SK-N-SH (cell line): Measurements from ENCODE around the gene UBALD1. TPM values are rescaled to one million over a fixed set of nuclear protein-coding genes. Genes with fewer than 3 reads are reported as not detected.

Experiments used
- CTCF ChIA-PET: fragments of 300-600, 350-600 bp; formaldehyde crosslinking; extraction: SDS; loops from one replicate; lab custom pipeline; 2021; lab: Yijun Ruan, JAX
- POLR2A ChIA-PET: fragments of 350-600 bp; sonication (Branson Sonifier 250); formaldehyde crosslinking; extraction: SDS; loops from one replicate; lab custom pipeline; 2020; ENCODE audit warnings: antibody characterized with exemption, inconsistent platforms; lab: Yijun Ruan, JAX
- DNase-seq: peaks from one replicate; pipeline ENCODE4 v3.0.0; 2012
- H2AFZ ChIP-seq: fragments of 200-600 bp; sonication (generic); 2 replicates; pipeline ENCODE4 v1.8.1; 2016; ENCODE audit warnings: antibody characterized with exemption, mild to moderate bottlenecking, low read depth
- H3F3A ChIP-seq: fragments of 200-600 bp; sonication (generic); replicated peaks from 2 replicates; pipeline ENCODE3; 2016; ENCODE audit warnings: antibody characterized with exemption, mild to moderate bottlenecking; ENCODE audit not compliant: insufficient read depth
- H3K27ac ChIP-seq, 2 experiments: fragments of 200-500 bp in 1 of 2; fragments of 200-600 bp in 1 of 2; sonication (Bioruptor generic) in 1 of 2; sonication (generic), shearing (Covaris generic) in 1 of 2; 2 replicates each; pipeline versions ENCODE4 v1.5.1 to v1.6.1; 2014 to 2016; ENCODE audit warnings: low read depth in 2 of 2, inconsistent platforms in 1 of 2, low read length in 1 of 2, mild to moderate bottlenecking in 1 of 2, mixed read lengths in 1 of 2
- H3K27me3 ChIP-seq: fragments of 200-600 bp; sonication (generic), shearing (Covaris generic); 2 replicates; pipeline ENCODE4 v1.6.1; 2016; ENCODE audit warnings: mixed run types; ENCODE audit not compliant: insufficient read depth
- H3K36me3 ChIP-seq, 2 experiments: fragments of 200-500 bp in 1 of 2; fragments of 200-600 bp in 1 of 2; sonication (Bioruptor generic) in 1 of 2; sonication (generic) in 1 of 2; replicated peaks in 1 of 2; 2 replicates each; pipeline versions ENCODE3 to v1.5.1; 2014 to 2016; ENCODE audit warnings: low read length in 1 of 2, mild to moderate bottlenecking in 1 of 2; ENCODE audit not compliant: insufficient read depth in 2 of 2, control insufficient read depth in 1 of 2
- H3K4me1 ChIP-seq, 2 experiments: fragments of 200-500 bp in 1 of 2; fragments of 200-600 bp in 1 of 2; sonication (Bioruptor generic) in 1 of 2; sonication (generic), shearing (Covaris generic) in 1 of 2; 2 replicates each; pipeline versions ENCODE4 v1.5.1 to v1.6.1; 2014 to 2016; ENCODE audit warnings: low read depth in 1 of 2, low read length in 1 of 2, mixed run types in 1 of 2; ENCODE audit not compliant: insufficient read depth in 2 of 2, control insufficient read depth in 1 of 2
- H3K4me2 ChIP-seq: fragments of 200-600 bp; sonication (generic), shearing (Covaris generic); 2 replicates; pipeline ENCODE4 v1.6.1; 2017; ENCODE audit warnings: mixed run types
- H3K4me3 ChIP-seq, 2 experiments: fragments of 200-500 bp in 1 of 2; fragments of 200-600 bp in 1 of 2; sonication (Bioruptor generic) in 1 of 2; sonication (generic), shearing (Covaris generic) in 1 of 2; 2 replicates each; pipeline versions ENCODE4 v1.5.1 to v1.8.1; 2014 to 2016; ENCODE audit warnings: low read depth in 2 of 2, inconsistent platforms in 1 of 2, low read length in 1 of 2, mild to moderate bottlenecking in 1 of 2, mixed read lengths in 1 of 2, moderate library complexity in 1 of 2
- H3K79me2 ChIP-seq: fragments of 200-600 bp; sonication (generic); 2 replicates; pipeline ENCODE4 v1.8.1; 2017; ENCODE audit warnings: mild to moderate bottlenecking; ENCODE audit not compliant: insufficient read depth
- H3K9ac ChIP-seq: fragments of 200-600 bp; sonication (generic); 2 replicates; pipeline ENCODE4 v1.6.1; 2017; ENCODE audit warnings: mixed run types
- H3K9me2 ChIP-seq: fragments of 200-600 bp; sonication (generic); 2 replicates; pipeline ENCODE4 v1.6.1; 2017; ENCODE audit warnings: mixed run types
- H3K9me3 ChIP-seq: fragments of 200-600 bp; sonication (generic); 2 replicates; pipeline ENCODE4 v1.6.1; 2017; ENCODE audit warnings: mixed run types, mild to moderate bottlenecking, moderate library complexity
- H4K20me1 ChIP-seq: fragments of 200-600 bp; sonication (generic); 2 replicates; pipeline ENCODE4 v1.6.1; 2017; ENCODE audit warnings: mild to moderate bottlenecking, mixed run types; ENCODE audit not compliant: insufficient read depth
- CHD2 ChIP-seq: fragments of 150-350 bp; IDR thresholded peaks from 2 replicates; pipeline ENCODE4 v1.6.1; 2018; ENCODE audit warnings: low read length; ENCODE audit not compliant: partially characterized antibody
- CTCF ChIP-seq: fragments of 200-600 bp; sonication (generic); IDR thresholded peaks from 2 replicates; pipeline ENCODE4 v1.6.1; 2017; ENCODE audit warnings: antibody characterized with exemption, mild to moderate bottlenecking, moderate library complexity
- ELF1 ChIP-seq: IDR thresholded peaks from 2 replicates; pipeline ENCODE4 v1.4.0; 2012
- EZH2phosphoT487 ChIP-seq: fragments of 200-600 bp; sonication (generic); IDR thresholded peaks from 2 replicates; pipeline ENCODE4 v1.6.1; 2017; ENCODE audit warnings: low read depth, mixed run types, mild to moderate bottlenecking, antibody characterized with exemption, moderate library complexity, borderline replicate concordance
- FOSL2 ChIP-seq: IDR thresholded peaks from 2 replicates; pipeline ENCODE4 v1.4.0; 2012; ENCODE audit warnings: low read depth, mild to moderate bottlenecking, moderate library complexity, borderline replicate concordance
- GATA2 ChIP-seq: sonication (generic); formaldehyde crosslinking; IDR thresholded peaks from 2 replicates; pipeline ENCODE4 v1.5.0; 2020; ENCODE audit warnings: mild to moderate bottlenecking, missing genetic modification reagents
- JUND ChIP-seq: IDR thresholded peaks from 2 replicates; pipeline ENCODE4 v1.4.0; 2012
- MEF2A ChIP-seq: IDR thresholded peaks from 2 replicates; pipeline ENCODE4 v1.4.0; 2012; ENCODE audit warnings: low read depth, borderline replicate concordance
- NFIC ChIP-seq: IDR thresholded peaks from 2 replicates; pipeline ENCODE4 v1.4.0; 2012; ENCODE audit warnings: borderline replicate concordance
- NRF1 ChIP-seq: IDR thresholded peaks from 2 replicates; pipeline ENCODE4 v1.6.1; 2012; ENCODE audit warnings: low read depth, mild to moderate bottlenecking, low read length
- POLR2AphosphoS5 ChIP-seq: IDR thresholded peaks from 2 replicates; pipeline ENCODE4 v1.6.1; 2012; ENCODE audit warnings: low read depth, low read length
- RAD21 ChIP-seq: IDR thresholded peaks from 2 replicates; pipeline ENCODE4 v1.6.1; 2012; ENCODE audit warnings: mild to moderate bottlenecking, low read length
- RXRA ChIP-seq: IDR thresholded peaks from 2 replicates; pipeline ENCODE4 v1.4.0; 2012; ENCODE audit warnings: low read depth, mild to moderate bottlenecking, borderline replicate concordance
- TAF1 ChIP-seq: IDR thresholded peaks from 2 replicates; pipeline ENCODE4 v1.6.1; 2012; ENCODE audit warnings: low read depth, mild to moderate bottlenecking, low read length, moderate library complexity, borderline replicate concordance
- TCF12 ChIP-seq: IDR thresholded peaks from 2 replicates; pipeline ENCODE4 v1.4.0; 2012
- USF1 ChIP-seq: IDR thresholded peaks from 2 replicates; pipeline ENCODE4 v1.4.0; 2012; ENCODE audit warnings: low read depth, borderline replicate concordance
- USF2 ChIP-seq: fragments of 150-350 bp; IDR thresholded peaks from 2 replicates; pipeline ENCODE4 v1.6.1; 2017; ENCODE audit warnings: antibody characterized with exemption, low read length, low read depth, borderline replicate concordance
- WGBS: methylation state at CpG from one replicate; pipeline ENCODE4 v1.1.6; 2017; ENCODE audit warnings: low lambda C conversion rate; 5-methylcytosine and 5-hydroxymethylcytosine counted together
- polyA plus RNA-seq, 3 experiments: library from polyadenylated mRNA; depleted of rRNA; stranded (reverse); fragments of >200 nt; gene quantifications; 2 replicates each; pipeline ENCODE4 v1.2.3, GENCODE V29; 2012
- TF ChIP-seq, protein P1 (sequence below): IDR thresholded peaks from 2 replicates; pipeline ENCODE4; 2012
- TF ChIP-seq, protein P2 (sequence below): IDR thresholded peaks from 2 replicates; pipeline ENCODE4 v1.4.0; 2012; ENCODE audit warnings: low read depth
- TF ChIP-seq, protein P3 (sequence below): IDR thresholded peaks from 2 replicates; pipeline ENCODE4 v1.6.1; 2012; ENCODE audit warnings: mild to moderate bottlenecking, low read depth, low read length, moderate library complexity

Gene UBALD1
- polyA plus RNA-seq, 1 of the 3 experiments (the other 2 are of a cell fraction), result 16.7 TPM

- TF ChIP-seq TAF1 (no peak), JUND (no peak), CTCF (no peak), GATA2 (no peak), CHD2 (no peak), POLR2AphosphoS5 (no peak), EZH2phosphoT487 (no peak), TCF12 (no peak), RXRA (no peak), MEF2A (no peak), FOSL2 (no peak)
- TF ChIP-seq, protein P1, sequence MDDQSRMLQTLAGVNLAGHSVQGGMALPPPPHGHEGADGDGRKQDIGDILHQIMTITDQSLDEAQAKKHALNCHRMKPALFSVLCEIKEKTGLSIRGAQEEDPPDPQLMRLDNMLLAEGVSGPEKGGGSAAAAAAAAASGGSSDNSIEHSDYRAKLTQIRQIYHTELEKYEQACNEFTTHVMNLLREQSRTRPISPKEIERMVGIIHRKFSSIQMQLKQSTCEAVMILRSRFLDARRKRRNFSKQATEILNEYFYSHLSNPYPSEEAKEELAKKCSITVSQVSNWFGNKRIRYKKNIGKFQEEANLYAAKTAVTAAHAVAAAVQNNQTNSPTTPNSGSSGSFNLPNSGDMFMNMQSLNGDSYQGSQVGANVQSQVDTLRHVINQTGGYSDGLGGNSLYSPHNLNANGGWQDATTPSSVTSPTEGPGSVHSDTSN, result no peak
- TF ChIP-seq, protein P2, sequence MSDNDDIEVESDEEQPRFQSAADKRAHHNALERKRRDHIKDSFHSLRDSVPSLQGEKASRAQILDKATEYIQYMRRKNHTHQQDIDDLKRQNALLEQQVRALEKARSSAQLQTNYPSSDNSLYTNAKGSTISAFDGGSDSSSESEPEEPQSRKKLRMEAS, result no peak
- TF ChIP-seq, all 33 proteins: peak for 0
- WGBS, result 89% methylated on average over 4 of the region's 13 CpGs
- Histone ChIP-seq H3K4me2 (no peak overlapping the region), H3K4me1 (no peaks in the 10 kb centered on the region), H3K79me2 (peaks cover 98% of the 10 kb centered on the region), H3K9me3 (0 out of 2 replicates have a peak, but pooled peaks cover 5% of the 10 kb centered on the region), H3K9me2 (no peaks in the 10 kb centered on the region), H3K36me3 (peaks cover 0 to 4% of the 10 kb centered on the region in 2 experiments), H2AFZ (no peak overlapping the region), H3K9ac (no peak overlapping the region), H4K20me1 (peaks cover 92% of the 10 kb centered on the region), H3F3A (no peaks in the 10 kb centered on the region), H3K4me3 (no peak overlapping the region), H3K27ac (no peak overlapping the region), H3K27me3 (no peaks in the 10 kb centered on the region)
- no peak for DNase-seq
- CTCF ChIA-PET, result interaction anchor here (1.0 to 1.4 kb wide), 2 partner anchors 12 to 14 kb away, joined by 4 to 5 read pairs; partner anchors contain the start of gene MGRN1
- POLR2A ChIA-PET, result no interaction called here
These were observed 21.5 kb upstream of the UBALD1 start for GRCh38 chr16:4636196-4636595.

- no peaks in the 10 kb centered on the region for H3K9me2 ChIP-seq
- no peak overlapping the region for H3K27ac ChIP-seq
- no peak for DNase-seq
- peaks cover 0 to 4% of the 10 kb centered on the region in 2 experiments for H3K36me3 ChIP-seq
- H3K4me3 ChIP-seq, result no peak overlapping the region
- ChIA-PET CTCF (interaction anchor here (1.8 to 2.6 kb wide), 2 partner anchors 11 to 17 kb away, joined by 7 to 16 read pairs; partner anchors contain the start of gene MGRN1), POLR2A (no interaction called here)
- H3F3A ChIP-seq, result no peaks in the 10 kb centered on the region
- H3K4me2 ChIP-seq, result no peak overlapping the region
- H2AFZ ChIP-seq, result no peak overlapping the region
- no peaks in the 10 kb centered on the region for H3K4me1 ChIP-seq
- H3K9me3 ChIP-seq, result 0 out of 2 replicates have a peak, but pooled peaks cover 7% of the 10 kb centered on the region
- WGBS, result 93% methylated on average over 12 of the region's 12 CpGs
- no peak overlapping the region for H3K9ac ChIP-seq
- H3K27me3 ChIP-seq, result no peaks in the 10 kb centered on the region
- H4K20me1 ChIP-seq, result peaks cover 90% of the 10 kb centered on the region
- peaks cover 98% of the 10 kb centered on the region for H3K79me2 ChIP-seq
- no peak for TF ChIP-seq NRF1
- TF ChIP-seq, protein P3, sequence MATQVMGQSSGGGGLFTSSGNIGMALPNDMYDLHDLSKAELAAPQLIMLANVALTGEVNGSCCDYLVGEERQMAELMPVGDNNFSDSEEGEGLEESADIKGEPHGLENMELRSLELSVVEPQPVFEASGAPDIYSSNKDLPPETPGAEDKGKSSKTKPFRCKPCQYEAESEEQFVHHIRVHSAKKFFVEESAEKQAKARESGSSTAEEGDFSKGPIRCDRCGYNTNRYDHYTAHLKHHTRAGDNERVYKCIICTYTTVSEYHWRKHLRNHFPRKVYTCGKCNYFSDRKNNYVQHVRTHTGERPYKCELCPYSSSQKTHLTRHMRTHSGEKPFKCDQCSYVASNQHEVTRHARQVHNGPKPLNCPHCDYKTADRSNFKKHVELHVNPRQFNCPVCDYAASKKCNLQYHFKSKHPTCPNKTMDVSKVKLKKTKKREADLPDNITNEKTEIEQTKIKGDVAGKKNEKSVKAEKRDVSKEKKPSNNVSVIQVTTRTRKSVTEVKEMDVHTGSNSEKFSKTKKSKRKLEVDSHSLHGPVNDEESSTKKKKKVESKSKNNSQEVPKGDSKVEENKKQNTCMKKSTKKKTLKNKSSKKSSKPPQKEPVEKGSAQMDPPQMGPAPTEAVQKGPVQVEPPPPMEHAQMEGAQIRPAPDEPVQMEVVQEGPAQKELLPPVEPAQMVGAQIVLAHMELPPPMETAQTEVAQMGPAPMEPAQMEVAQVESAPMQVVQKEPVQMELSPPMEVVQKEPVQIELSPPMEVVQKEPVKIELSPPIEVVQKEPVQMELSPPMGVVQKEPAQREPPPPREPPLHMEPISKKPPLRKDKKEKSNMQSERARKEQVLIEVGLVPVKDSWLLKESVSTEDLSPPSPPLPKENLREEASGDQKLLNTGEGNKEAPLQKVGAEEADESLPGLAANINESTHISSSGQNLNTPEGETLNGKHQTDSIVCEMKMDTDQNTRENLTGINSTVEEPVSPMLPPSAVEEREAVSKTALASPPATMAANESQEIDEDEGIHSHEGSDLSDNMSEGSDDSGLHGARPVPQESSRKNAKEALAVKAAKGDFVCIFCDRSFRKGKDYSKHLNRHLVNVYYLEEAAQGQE, result no peak
- TF ChIP-seq ELF1, result no peak
- TF ChIP-seq TCF12, result no peak
- no peak for TF ChIP-seq USF2
- no peak for TF ChIP-seq RAD21
- no peak for TF ChIP-seq TAF1
- no peak for TF ChIP-seq NFIC
- no peak for TF ChIP-seq FOSL2
- TF ChIP-seq USF1, result no peak
- no peak for TF ChIP-seq GATA2
- TF ChIP-seq, protein P2, result no peak
These were observed 20.1 kb upstream of the UBALD1 start for GRCh38 chr16:4634768-4635167.
